Rectal smooth muscle tissue (tissue), 1 donor: ENCODE measurements around the gene NKD1.
"Not testable (repeated sequence)": the region's sequence is repeated elsewhere in the genome, so short reads cannot be mapped to it uniquely, and the experiment has no call there.

Source experiments
- H3K27ac ChIP-seq: one replicate; pipeline ENCODE4 v1.7.0; 2013; ENCODE audit warnings: low read depth, low read length, inconsistent platforms
- H3K27me3 ChIP-seq: one replicate; pipeline ENCODE4 v1.7.0; 2013; ENCODE audit warnings: low read length; ENCODE audit not compliant: control insufficient read depth, insufficient read depth
- H3K36me3 ChIP-seq: one replicate; pipeline ENCODE4 v1.7.0; 2013; ENCODE audit warnings: low read length; ENCODE audit not compliant: control insufficient read depth, insufficient read depth
- H3K4me1 ChIP-seq: one replicate; pipeline ENCODE4 v1.7.0; 2013; ENCODE audit warnings: low read length; ENCODE audit not compliant: control insufficient read depth, insufficient read depth
- H3K4me3 ChIP-seq: one replicate; pipeline ENCODE4 v1.7.0; 2013; ENCODE audit warnings: low read length
- H3K9ac ChIP-seq: one replicate; pipeline ENCODE4 v1.7.0; 2013; ENCODE audit warnings: low read length

The NKD1 gene

DNA sequence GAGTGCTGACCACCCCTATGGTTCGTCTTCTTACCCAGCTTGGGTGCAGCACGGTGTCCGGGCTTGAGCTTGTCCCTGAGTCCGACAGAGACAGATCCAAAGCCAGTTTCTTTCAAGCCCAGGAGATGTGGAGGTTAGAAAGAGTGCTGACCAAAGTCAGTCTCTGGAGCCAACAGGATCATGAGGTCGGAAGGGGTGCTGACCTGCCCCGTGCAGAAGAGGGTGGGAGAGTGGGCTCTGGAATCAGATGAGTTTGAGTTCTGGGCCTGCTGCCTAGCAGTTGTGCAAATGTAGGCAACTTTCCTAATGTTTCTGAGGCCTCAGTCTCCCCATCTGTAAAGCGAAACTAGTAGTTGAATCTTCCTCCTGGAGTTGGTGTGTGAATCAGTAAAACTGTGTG lies 24.5 kb downstream of the NKD1 start:
- Histone ChIP-seq H3K27me3 (no peaks in the 10 kb centered on the region), H3K9ac (no peak overlapping the region), H3K36me3 (no peaks in the 10 kb centered on the region), H3K4me3 (no peak overlapping the region), H3K27ac (no peak overlapping the region), H3K4me1 (peaks cover 24% of the 10 kb centered on the region)

DNA sequence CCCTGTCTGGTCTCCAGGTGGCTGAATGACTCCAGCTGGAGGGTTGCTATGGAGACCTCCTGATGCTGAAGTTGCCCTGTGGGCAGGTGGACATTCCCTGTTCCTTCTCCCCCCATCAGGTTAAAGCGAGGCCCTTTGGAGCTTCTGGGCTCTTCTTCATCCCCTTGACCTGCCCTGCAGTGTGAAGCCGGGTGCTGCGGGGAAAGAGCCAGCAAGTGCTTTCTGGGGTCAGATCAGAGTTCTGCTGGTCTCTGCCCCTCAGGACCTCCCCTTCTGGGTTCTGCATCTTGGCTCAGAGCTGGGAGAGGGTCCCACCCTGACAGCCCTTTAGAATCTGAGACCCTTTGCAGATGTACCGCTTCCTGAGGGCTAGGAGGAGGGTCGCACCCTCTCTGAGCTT lies 25.1 kb downstream of the NKD1 start:
- H3K9ac ChIP-seq, result no peak overlapping the region
- no peaks in the 10 kb centered on the region for H3K27me3 ChIP-seq
- H3K4me3 ChIP-seq, result no peak overlapping the region
- H3K36me3 ChIP-seq, result no peaks in the 10 kb centered on the region
- no peak overlapping the region for H3K27ac ChIP-seq
- peaks cover 24% of the 10 kb centered on the region for H3K4me1 ChIP-seq

DNA sequence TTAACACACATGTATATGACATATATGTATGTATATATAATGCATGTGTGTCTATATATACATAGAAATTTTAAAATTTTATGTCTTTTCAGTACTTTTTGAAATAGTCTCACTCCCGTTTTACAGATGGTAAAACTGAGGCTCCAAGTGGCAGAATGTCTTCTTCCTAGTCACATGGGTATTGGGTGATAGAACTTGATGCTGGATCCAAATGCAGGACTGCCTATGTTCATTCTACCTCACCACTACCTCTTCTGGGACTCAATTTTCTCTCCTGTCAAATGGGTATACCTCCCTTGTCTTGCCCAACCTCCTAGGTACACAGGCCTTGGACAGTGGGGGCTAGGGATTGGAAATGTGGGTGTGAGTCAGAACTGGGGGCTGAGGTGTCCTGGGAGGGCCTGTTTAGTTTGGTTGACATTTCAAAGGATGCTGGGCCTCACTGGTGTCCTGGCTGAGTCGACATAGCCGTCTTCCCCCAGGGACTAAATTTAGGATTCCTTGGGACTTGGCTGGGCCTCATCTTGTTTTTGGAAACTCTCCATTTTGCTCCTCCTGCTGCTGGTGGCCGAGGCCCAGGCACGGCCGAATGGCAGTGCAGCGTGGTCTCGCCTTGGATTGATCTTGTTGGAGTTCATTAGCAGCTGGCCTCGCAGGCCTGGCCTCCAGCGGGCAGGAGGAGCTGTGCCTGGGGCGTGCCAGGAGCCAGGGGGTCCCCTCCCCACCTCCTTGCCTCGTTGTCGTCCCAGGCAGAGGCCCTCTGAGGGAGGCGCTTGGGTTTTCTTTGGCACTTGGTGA lies 25.9 kb downstream of the NKD1 start:
- Histone ChIP-seq H3K4me1 (peaks cover 24% of the 10 kb centered on the region), H3K9ac (no peak overlapping the region), H3K36me3 (no peaks in the 10 kb centered on the region), H3K27ac (peak overlapping the region; percentile 86), H3K27me3 (no peaks in the 10 kb centered on the region), H3K4me3 (peak overlapping the region; percentile 28)

DNA sequence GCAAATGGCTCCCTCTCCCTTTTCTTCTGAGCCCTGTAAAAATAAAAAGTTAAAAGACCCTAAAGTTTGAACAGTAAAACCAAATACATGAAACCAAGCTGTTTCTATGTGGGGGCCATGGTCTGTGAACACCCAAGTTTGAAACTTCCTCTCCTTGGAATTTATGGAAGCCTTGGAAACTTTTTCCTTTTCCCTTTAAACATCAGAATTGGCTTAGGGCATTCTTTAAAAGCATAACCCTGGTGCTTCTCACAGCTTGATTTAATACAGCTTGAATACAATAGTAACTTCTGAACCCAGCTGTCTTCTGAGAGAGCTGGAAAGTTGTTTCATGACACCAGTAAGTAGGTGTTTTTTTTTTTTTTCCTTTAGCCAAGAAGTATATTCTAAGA lies 26.5 kb downstream of the NKD1 start:
- Histone ChIP-seq H3K4me1 (peaks cover 24% of the 10 kb centered on the region), H3K27me3 (no peaks in the 10 kb centered on the region), H3K9ac (no peak overlapping the region), H3K27ac (peak overlapping the region; percentile 86), H3K4me3 (no peak overlapping the region), H3K36me3 (no peaks in the 10 kb centered on the region)

DNA sequence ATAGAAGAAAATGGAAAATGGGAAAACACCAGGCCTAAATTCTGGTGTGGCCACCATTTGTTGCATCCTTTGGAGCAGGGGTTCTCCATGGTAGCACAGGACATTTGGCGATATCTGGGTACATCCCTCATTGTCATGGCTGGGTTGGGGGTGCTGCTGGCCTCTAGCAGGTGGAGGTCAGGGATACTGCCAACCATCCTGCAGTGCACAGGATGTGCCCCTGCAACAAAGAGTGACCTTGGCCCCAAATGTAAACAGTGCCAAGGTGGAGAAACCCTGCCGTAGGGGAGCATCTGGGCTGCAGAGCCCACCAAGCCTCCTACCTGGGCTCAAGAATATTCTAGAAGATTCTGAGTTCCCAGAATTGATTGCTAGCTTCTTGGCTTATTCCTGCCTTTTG lies 27.5 kb downstream of the NKD1 start:
- peak overlapping the region; percentile 76 for H3K27ac ChIP-seq
- H3K9ac ChIP-seq, result no peak overlapping the region
- H3K27me3 ChIP-seq, result no peaks in the 10 kb centered on the region
- H3K4me3 ChIP-seq, result no peak overlapping the region
- H3K4me1 ChIP-seq, result peaks cover 24% of the 10 kb centered on the region
- H3K36me3 ChIP-seq, result no peaks in the 10 kb centered on the region

DNA sequence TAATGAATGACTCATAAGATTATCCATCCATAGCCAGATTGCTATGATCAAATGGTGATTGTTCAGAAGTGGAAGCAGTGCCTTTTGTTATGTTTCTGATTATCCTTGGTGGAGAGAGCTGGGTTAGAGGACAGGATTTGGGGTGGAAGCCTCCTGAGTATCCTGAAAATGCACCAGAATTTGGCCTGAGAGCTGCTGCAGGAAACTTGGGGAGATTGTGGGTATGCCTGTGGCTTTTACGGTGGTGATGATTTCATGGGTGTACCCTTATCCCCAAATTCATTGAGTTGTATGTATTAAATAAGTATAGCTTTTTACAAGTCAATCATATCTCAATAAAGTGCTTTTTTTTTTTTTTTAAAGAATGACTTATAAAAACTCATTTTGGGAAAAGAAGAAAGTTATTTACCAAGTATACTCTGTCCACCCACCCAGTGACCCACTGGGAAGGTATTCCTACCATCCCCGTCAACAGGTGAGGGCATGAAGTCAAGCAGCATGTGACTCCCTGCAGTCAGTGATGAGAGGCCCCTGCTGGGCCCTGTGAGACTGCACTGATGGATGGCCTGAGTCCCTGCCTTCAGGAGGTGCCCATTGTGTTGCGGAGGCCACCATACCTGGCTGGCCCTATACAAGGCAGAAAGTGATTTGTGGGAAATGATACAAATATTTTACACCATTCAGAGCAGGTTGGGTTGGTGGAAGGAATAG lies 28.4 kb downstream of the NKD1 start:
- Histone ChIP-seq H3K9ac (no peak overlapping the region), H3K27ac (peak overlapping the region; percentile 76), H3K36me3 (no peaks in the 10 kb centered on the region), H3K4me1 (peaks cover 24% of the 10 kb centered on the region), H3K4me3 (no peak overlapping the region), H3K27me3 (no peaks in the 10 kb centered on the region)

GRCh38 chr16:50578137-50578536 lies 29.9 kb downstream of the NKD1 start:
- Histone ChIP-seq H3K27me3 (no peaks in the 10 kb centered on the region), H3K9ac (no peak overlapping the region), H3K36me3 (no peaks in the 10 kb centered on the region), H3K4me1 (peaks cover 21% of the 10 kb centered on the region), H3K27ac (no peak overlapping the region), H3K4me3 (no peak overlapping the region)

- H3K27ac ChIP-seq, H3K36me3 ChIP-seq, H3K9ac ChIP-seq, H3K4me3 ChIP-seq, H3K27me3 ChIP-seq: not testable (repeated sequence)
- H3K4me1 ChIP-seq, result peaks cover 14% of the 10 kb centered on the region
Measured at GRCh38 chr16:50579373-50579772, 31.2 kb downstream of the NKD1 start.

DNA sequence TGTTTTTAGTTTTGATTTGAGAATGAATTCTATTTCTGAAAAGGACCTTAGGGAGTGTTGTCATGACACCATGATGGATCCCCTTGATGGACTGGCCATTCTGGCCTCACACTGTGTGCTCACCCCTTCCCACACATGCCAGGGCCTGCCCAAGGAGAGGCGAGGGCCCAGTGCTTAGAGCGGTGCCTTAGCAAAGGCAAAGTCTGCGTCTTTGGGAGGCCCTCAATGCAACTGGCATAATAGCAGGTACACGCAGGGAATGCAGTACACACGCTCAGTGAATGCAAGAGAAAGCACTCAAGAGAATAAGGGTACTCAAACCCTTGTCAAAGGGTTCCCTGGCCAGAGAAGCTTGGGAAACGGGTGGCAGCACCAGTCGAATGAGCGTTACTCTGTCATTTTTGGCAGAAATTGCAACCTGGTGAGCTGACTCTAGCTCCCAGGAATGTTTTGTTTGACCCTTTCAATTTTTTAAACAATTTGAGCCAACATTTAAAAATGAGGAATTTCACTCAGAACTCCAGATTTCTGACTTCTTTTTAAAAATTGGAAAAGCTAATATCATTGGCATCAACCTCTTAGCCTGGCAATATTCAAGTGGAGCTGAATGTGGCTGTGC lies 32.1 kb downstream of the NKD1 start:
- no peaks in the 10 kb centered on the region for H3K36me3 ChIP-seq
- peaks cover 12% of the 10 kb centered on the region for H3K4me1 ChIP-seq
- H3K4me3 ChIP-seq, result no peak overlapping the region
- H3K27ac ChIP-seq, result no peak overlapping the region
- no peak overlapping the region for H3K9ac ChIP-seq
- H3K27me3 ChIP-seq, result no peaks in the 10 kb centered on the region

DNA sequence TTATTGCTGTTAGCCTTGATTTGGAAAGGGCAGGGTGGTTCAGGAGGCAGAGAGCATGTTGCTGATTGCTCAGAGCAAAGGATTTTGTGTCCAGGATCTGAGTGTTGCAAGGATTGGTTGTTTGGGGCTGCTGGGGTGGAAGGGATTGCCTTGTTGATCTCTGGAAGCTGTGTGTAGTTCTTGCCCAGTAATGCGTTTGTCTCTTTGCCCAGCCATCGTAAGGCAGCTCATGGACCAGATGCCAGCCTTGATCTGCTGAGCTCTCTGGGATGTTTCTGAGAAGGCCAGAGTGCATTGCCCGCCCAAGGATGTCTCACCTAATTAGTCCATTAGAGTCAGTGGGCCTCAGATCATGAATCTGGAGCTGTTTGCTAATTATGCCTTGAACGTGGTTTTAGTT lies 33.6 kb downstream of the NKD1 start:
- Histone ChIP-seq H3K4me3 (no peak overlapping the region), H3K36me3 (no peaks in the 10 kb centered on the region), H3K4me1 (peaks cover 12% of the 10 kb centered on the region), H3K9ac (no peak overlapping the region), H3K27me3 (no peaks in the 10 kb centered on the region), H3K27ac (no peak overlapping the region)

DNA sequence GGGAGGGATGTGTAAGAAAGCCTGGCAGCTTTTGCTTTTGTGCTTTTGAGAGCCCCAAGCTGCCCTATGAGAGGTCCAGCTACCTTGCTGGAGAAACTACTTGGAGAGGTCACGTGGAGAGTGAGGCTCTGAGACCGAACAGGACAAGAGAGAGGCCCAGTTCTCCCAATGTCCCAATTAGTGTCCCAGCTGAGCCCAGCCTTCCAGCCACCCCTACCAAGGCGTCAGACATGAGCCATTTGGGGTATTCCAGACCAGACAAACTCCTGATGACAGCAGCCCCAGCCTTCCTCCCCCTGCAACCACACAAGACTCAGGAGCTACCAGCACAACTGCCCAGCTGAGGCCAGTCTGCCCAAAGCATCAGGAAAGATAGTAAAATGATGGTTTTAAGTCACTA lies 35.0 kb downstream of the NKD1 start:
- Histone ChIP-seq H3K27me3 (no peaks in the 10 kb centered on the region), H3K4me3 (no peak overlapping the region), H3K36me3 (no peaks in the 10 kb centered on the region), H3K9ac (no peak overlapping the region), H3K27ac (no peak overlapping the region), H3K4me1 (peaks cover 12% of the 10 kb centered on the region)

DNA sequence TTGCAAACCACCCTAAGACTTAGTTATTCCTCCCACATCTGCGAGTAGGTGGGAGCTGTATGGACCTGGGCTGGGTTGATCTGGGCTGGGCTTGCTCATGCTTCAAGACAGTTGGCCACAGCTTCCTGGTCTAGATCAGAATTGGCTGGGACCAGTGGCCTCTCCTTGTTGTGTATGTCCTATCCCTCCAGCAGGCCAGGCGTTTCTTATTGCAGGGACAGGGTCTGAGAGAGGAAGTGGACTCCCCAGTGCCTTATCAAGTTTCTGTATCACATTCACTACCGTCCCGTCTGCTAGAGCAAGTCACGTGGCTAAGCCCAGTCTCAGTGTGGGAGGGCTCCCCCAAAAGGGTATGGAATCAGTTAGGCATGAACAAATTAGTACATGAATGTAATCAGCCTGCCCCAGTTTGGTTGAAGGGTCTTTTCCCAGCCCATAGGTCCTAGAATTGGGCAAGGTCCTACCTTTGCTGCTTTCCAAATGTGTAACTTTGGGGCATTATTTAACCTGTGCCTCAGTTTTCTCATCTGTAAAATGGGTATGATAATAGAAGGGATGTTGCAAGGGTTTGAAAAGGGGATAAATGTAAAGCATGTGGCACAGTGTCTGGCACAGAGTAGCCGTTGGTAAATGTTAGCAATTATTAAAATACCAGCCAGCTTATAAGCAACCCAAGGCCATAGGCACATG lies 36.0 kb downstream of the NKD1 start:
- Histone ChIP-seq H3K9ac (no peak overlapping the region), H3K27me3 (no peaks in the 10 kb centered on the region), H3K27ac (no peak overlapping the region), H3K4me1 (peaks cover 12% of the 10 kb centered on the region), H3K4me3 (no peak overlapping the region), H3K36me3 (no peaks in the 10 kb centered on the region)
